Astrocyte (in vitro differentiated cells and primary cell): ENCODE results near the gene CYP4A22. TPM values are rescaled to one million over a fixed set of nuclear protein-coding genes. Genes with fewer than 3 reads are reported as not detected.

Experiments
- DNase-seq: peaks from one replicate; pipeline ENCODE4 v3.0.0-alpha.2; 2010; ENCODE audit warnings: low read depth
- FAIRE-seq: peaks from 2 replicates; lab custom pipeline; 2011; peaks lifted over from hg19 to GRCh38; lab: Jason Lieb, UNC
- H2AFZ ChIP-seq: 2 replicates; pipeline ENCODE4 v1.6.0; 2012; ENCODE audit warnings: low read depth, low read length, inconsistent platforms
- H3K27ac ChIP-seq: 2 replicates; pipeline ENCODE4 v1.5.1; 2011; ENCODE audit warnings: low read depth, low read length, inconsistent platforms
- H3K27me3 ChIP-seq: 2 replicates; pipeline ENCODE4 v1.6.0; 2011; ENCODE audit warnings: low read length, inconsistent platforms; ENCODE audit not compliant: insufficient read depth
- H3K36me3 ChIP-seq: 2 replicates; pipeline ENCODE4 v1.5.1; 2011; ENCODE audit warnings: low read length, inconsistent platforms; ENCODE audit not compliant: insufficient read depth
- H3K4me1 ChIP-seq: 2 replicates; pipeline ENCODE4 v1.5.1; 2011; ENCODE audit warnings: low read length, inconsistent platforms; ENCODE audit not compliant: insufficient read depth
- H3K4me2 ChIP-seq: 2 replicates; pipeline ENCODE4 v1.6.0; 2012; ENCODE audit warnings: low read length, inconsistent platforms
- H3K4me3 ChIP-seq: 2 replicates; pipeline ENCODE4 v1.5.1; 2011; ENCODE audit warnings: low read depth, mild to moderate bottlenecking, low read length, inconsistent platforms; ENCODE audit not compliant: insufficient read depth
- H3K79me2 ChIP-seq: 2 replicates; pipeline ENCODE4 v1.6.0; 2012; ENCODE audit warnings: mild to moderate bottlenecking, low read length, inconsistent platforms; ENCODE audit not compliant: insufficient read depth
- H3K9ac ChIP-seq: 2 replicates; pipeline ENCODE4 v1.6.0; 2012; ENCODE audit warnings: mild to moderate bottlenecking, low read length, inconsistent platforms
- H3K9me3 ChIP-seq: 2 replicates; pipeline ENCODE4 v1.5.1; 2012; ENCODE audit warnings: low read depth, mild to moderate bottlenecking, low read length, inconsistent platforms; ENCODE audit not compliant: insufficient read depth
- H4K20me1 ChIP-seq: 2 replicates; pipeline ENCODE4 v1.6.0; 2012; ENCODE audit warnings: low read length, inconsistent platforms; ENCODE audit not compliant: insufficient read depth
- H3K27ac Mint-ChIP-seq: one replicate; pipeline ENCODE4 v1.8.0; 2021; ENCODE audit warnings: mild to moderate bottlenecking, mixed read lengths; ENCODE audit not compliant: unreplicated experiment
- H3K27me3 Mint-ChIP-seq: one replicate; pipeline ENCODE4 v1.8.0; 2021; ENCODE audit warnings: low read depth, mixed read lengths; ENCODE audit not compliant: unreplicated experiment
- H3K36me3 Mint-ChIP-seq: one replicate; pipeline ENCODE4 v1.8.0; 2021; ENCODE audit warnings: low read depth, mixed read lengths; ENCODE audit not compliant: unreplicated experiment
- H3K4me1 Mint-ChIP-seq: one replicate; pipeline ENCODE4 v1.8.0; 2021; ENCODE audit warnings: low read depth, mixed read lengths; ENCODE audit not compliant: unreplicated experiment
- H3K4me3 Mint-ChIP-seq: one replicate; pipeline ENCODE4 v1.8.0; 2021; ENCODE audit warnings: mild to moderate bottlenecking, moderate library complexity, mixed read lengths; ENCODE audit not compliant: unreplicated experiment
- H3K9me3 Mint-ChIP-seq: one replicate; pipeline ENCODE4 v1.8.0; 2021; ENCODE audit warnings: mild to moderate bottlenecking, mixed read lengths; ENCODE audit not compliant: unreplicated experiment
- EZH2 ChIP-seq: IDR thresholded peaks from 2 replicates; pipeline ENCODE4 v1.6.1; 2012; ENCODE audit warnings: mild to moderate bottlenecking, low read length, inconsistent platforms; ENCODE audit not compliant: insufficient read depth
- total RNA-seq: library from RNA; stranded (reverse); gene quantifications from 2 replicates; pipeline ENCODE4 v1.2.1, GENCODE V29; 2021
- TF ChIP-seq, protein P1 (sequence below): IDR thresholded peaks from 2 replicates; pipeline ENCODE4 v1.5.1; 2011; ENCODE audit warnings: low read depth, mild to moderate bottlenecking, inconsistent platforms, low read length, moderate library complexity; ENCODE audit not compliant: insufficient read depth

Gene CYP4A22
- total RNA-seq, 1 donor from 2014 or later, result not detected

DNA sequence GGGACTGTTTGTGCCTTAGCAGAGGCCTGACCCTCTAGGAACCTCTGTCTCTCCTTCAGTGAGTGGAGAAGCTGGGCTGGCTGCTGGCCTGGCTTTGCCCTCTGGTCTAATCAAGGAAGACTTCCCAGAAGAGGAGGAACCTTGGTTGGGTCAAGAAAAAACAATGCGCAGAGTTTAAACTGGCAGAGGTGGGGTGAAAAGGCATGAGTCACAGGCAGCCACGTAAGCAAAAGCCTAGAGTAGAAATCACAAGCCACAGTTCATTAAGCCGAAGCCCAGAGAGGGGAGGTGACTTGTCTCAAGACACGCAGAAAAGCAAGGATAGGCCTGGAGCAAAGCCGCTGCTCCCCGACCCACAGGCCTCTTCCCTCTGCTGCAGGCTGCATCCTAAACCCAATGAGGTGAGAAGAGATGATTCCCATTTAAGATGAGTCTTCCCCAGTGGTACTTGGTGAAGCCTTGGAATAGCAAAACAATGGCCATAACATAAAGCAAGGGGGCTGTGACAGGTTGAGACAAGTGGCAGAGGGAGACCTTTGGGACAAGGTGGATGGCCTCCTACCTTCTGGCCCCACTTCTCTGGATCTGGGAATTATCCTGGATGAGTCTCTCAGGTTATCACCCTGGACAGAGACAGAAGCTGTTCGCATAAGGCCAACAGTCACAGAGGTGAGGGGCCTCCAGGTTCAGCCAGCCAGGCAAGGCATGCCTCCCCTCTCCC lies 44.9 kb downstream of the CYP4A22 start:
- Mint-ChIP-seq H3K27me3 (peaks cover 35% of the 10 kb centered on the region), H3K4me1 (peaks cover 12% of the 10 kb centered on the region), H3K36me3 (peaks cover 3% of the 10 kb centered on the region), H3K4me3 (no peak overlapping the region), H3K9me3 (peaks cover 4% of the 10 kb centered on the region), H3K27ac (no peak overlapping the region)
- H3K9ac ChIP-seq, result no peak overlapping the region
- H2AFZ ChIP-seq, result peak overlapping the region; percentile 47
- FAIRE-seq (no peak), DNase-seq (peak; percentile 61)
- no peaks in the 10 kb centered on the region for H3K36me3 ChIP-seq
- no peak overlapping the region for H3K4me3 ChIP-seq
- no peaks in the 10 kb centered on the region for H3K9me3 ChIP-seq
- H3K27me3 ChIP-seq, result no peaks in the 10 kb centered on the region
- H4K20me1 ChIP-seq, result no peaks in the 10 kb centered on the region
- no peak overlapping the region for H3K27ac ChIP-seq
- H3K79me2 ChIP-seq, result no peaks in the 10 kb centered on the region
- H3K4me1 ChIP-seq, result peaks cover 4% of the 10 kb centered on the region
- no peak overlapping the region for H3K4me2 ChIP-seq
- TF ChIP-seq EZH2, result no peak
- TF ChIP-seq, protein P1, sequence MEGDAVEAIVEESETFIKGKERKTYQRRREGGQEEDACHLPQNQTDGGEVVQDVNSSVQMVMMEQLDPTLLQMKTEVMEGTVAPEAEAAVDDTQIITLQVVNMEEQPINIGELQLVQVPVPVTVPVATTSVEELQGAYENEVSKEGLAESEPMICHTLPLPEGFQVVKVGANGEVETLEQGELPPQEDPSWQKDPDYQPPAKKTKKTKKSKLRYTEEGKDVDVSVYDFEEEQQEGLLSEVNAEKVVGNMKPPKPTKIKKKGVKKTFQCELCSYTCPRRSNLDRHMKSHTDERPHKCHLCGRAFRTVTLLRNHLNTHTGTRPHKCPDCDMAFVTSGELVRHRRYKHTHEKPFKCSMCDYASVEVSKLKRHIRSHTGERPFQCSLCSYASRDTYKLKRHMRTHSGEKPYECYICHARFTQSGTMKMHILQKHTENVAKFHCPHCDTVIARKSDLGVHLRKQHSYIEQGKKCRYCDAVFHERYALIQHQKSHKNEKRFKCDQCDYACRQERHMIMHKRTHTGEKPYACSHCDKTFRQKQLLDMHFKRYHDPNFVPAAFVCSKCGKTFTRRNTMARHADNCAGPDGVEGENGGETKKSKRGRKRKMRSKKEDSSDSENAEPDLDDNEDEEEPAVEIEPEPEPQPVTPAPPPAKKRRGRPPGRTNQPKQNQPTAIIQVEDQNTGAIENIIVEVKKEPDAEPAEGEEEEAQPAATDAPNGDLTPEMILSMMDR, result no peak

DNA sequence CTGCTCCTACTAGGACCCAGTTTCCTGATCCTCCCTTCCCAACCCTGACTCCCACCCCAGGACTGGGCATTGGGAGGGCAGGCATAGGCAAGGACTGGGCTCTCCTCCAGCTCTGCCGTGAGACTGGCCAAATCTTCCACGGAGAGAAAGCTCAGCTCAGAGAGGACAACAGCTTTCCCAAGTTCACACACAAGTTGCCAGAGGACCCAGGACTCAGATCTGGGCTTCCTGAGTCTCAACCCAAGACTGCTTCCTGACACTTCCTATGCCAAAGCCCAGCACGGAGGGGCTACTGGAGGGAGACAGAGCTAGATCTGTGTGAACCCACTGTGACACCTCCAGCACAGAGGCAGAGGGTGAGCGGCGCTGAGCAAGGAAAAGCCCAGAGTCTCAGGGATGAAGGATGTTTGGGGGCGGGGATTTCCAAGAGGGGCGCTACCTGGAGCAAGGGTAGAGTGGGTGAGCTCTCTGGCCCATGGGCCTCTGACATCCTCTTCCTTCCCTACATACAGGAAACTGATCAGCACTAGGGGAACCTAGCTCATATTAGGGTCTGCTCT lies 45.5 kb downstream of the CYP4A22 start:
- no peak for TF ChIP-seq EZH2
- TF ChIP-seq, protein P1, result no peak
- FAIRE-seq (no peak), DNase-seq (no peak)
- Mint-ChIP-seq H3K36me3 (peaks cover 3% of the 10 kb centered on the region), H3K9me3 (peaks cover 4% of the 10 kb centered on the region), H3K27me3 (peaks cover 39% of the 10 kb centered on the region), H3K4me1 (peaks cover 12% of the 10 kb centered on the region), H3K27ac (no peak overlapping the region), H3K4me3 (no peak overlapping the region)
- H3K4me3 ChIP-seq, result no peak overlapping the region
- no peaks in the 10 kb centered on the region for H4K20me1 ChIP-seq
- H3K4me2 ChIP-seq, result no peak overlapping the region
- H3K9me3 ChIP-seq, result no peaks in the 10 kb centered on the region
- H2AFZ ChIP-seq, result no peak overlapping the region
- no peaks in the 10 kb centered on the region for H3K27me3 ChIP-seq
- H3K27ac ChIP-seq, result no peak overlapping the region
- no peaks in the 10 kb centered on the region for H3K36me3 ChIP-seq
- H3K4me1 ChIP-seq, result peaks cover 4% of the 10 kb centered on the region
- H3K9ac ChIP-seq, result no peak overlapping the region
- no peaks in the 10 kb centered on the region for H3K79me2 ChIP-seq
